HG02852 (cell line): Measurements from ENCODE around the gene SCN3B.

ENCODE experiments used
- ATAC-seq: cut with Tn5 transposase; IDR thresholded peaks from one replicate; pipeline ENCODE4 v1.9.1; 2021; ENCODE audit warnings: mild to moderate bottlenecking, moderate library complexity; ENCODE audit not compliant: unreplicated experiment

SCN3B gene, protein sequence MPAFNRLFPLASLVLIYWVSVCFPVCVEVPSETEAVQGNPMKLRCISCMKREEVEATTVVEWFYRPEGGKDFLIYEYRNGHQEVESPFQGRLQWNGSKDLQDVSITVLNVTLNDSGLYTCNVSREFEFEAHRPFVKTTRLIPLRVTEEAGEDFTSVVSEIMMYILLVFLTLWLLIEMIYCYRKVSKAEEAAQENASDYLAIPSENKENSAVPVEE

DNA sequence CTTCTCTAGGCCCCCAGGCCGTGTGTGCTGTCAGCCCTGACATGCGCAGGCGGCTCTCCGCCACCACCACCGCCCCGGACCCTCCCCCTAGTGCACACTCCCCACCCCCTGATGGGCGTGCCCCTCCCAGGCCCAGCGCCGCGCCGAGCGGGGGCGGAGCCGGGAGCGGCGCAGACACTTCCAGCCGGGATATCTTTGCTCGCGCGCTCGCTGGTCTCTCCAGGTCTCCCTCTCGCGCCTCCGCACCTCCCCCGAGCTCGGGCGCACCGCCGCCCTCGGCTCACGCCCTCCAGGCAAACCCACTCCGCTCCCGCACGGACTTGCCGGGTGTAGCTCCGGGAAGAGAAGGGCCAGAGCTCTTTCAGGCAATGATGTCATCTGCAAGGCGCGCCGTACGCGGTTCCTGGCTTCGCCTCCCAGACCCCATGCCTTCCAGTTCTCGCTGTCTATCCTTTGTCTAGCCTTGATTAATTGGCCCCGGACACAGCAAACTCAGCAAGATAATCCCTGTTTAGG lies at the start of gene SCN3B:
TSS of gene SCN3B (minus strand) at position 59 of the 516 bp plus-strand sequence. CDS start 823 bp downstream, outside the sequence.
- ATAC-seq = peak; percentile 67

- ATAC-seq = no peak
Measured at GRCh38 chr11:123702696-123703095, 48.3 kb upstream of the SCN3B start.

DNA sequence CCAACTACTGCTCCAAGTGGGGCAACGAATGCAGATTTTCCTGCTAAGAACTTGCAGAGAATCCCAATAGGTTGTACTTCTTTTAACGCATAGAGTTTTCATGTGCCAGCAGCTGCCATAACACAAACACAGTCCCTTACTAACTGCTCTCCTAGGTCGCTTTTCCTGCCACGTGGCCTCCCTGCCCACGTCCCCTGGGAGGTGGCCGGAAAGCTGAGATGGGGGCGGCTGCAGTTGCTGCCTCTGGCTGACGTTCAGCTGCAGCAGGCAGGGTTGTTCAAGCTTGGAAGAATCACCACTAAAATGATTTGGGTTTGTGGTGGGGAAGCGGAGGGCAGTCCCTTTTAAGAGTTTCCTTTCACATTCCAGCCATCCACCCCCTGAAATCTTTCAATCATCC lies 47.7 kb upstream of the SCN3B start:
- no peak for ATAC-seq

- no peak for ATAC-seq
Measured at GRCh38 chr11:123700772-123701171, 46.3 kb upstream of the SCN3B start.

GRCh38 chr11:123698546-123699127 lies 44.2 kb upstream of the SCN3B start:
- no peak for ATAC-seq

DNA sequence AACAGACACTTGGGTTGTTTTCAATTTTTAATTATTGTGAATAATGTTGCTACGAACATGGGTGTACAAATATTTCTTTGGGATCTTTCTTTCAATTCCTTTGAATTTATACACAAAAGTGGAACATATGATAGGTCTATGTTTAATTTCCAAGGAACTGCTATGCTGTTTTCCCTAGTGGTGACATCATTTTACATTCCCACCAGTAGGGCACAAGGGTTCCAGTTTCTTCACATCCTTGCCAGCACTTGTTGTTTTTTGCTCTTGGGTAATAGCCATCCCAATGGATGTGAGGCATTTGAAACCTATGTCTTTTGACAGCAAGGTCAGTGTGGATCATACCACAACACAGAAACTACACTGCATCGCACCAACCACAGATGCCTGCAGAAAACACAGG lies 41.8 kb upstream of the SCN3B start:
- ATAC-seq = no peak

DNA sequence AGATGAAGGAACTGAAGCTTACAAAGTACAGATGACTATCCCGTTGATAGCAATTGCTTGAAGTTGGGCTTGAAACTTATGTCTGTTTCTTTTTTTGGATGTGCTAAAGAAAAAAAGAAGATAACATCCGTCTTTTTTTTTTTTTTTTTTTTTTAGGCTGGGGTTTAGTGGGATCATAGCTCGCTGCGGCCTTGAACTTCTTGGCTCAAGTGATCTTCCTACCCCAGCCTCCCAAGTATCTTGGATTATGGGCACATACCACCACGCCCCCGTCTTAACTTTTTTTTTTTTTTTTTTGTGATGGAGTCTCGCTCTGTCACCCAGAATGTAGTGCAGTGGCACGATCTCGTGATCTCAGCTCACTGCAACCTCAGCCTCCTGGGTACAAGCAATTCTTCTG lies 40.8 kb upstream of the SCN3B start:
- no peak for ATAC-seq

DNA sequence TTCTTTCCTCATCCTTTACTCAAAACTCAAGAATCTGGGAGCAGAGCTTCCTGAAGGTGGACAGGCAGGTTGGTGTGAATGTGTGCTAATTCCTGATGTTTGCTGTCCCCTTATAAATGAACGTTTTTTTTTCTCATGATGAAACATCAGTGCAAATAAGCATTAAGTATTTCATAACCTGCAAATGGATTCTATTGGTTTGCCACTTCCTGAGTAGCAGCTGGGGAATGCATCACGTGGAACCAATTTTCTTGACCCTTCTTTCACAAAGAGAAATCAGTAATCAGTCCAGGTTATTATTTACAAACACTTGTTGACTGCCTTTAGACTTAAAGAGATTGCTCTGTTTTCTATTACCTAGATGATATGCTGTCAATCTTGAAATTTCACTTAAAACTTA lies 40.1 kb upstream of the SCN3B start:
- no peak for ATAC-seq

- no peak for ATAC-seq
Measured at GRCh38 chr11:123692961-123693360, 38.5 kb upstream of the SCN3B start.

GRCh38 chr11:123690485-123690884 lies 36.1 kb upstream of the SCN3B start:
- no peak for ATAC-seq

GRCh38 chr11:123684601-123685000 lies 30.2 kb upstream of the SCN3B start:
- ATAC-seq = no peak

- no peak for ATAC-seq
Measured at GRCh38 chr11:123683428-123684170, 29.2 kb upstream of the SCN3B start.

DNA sequence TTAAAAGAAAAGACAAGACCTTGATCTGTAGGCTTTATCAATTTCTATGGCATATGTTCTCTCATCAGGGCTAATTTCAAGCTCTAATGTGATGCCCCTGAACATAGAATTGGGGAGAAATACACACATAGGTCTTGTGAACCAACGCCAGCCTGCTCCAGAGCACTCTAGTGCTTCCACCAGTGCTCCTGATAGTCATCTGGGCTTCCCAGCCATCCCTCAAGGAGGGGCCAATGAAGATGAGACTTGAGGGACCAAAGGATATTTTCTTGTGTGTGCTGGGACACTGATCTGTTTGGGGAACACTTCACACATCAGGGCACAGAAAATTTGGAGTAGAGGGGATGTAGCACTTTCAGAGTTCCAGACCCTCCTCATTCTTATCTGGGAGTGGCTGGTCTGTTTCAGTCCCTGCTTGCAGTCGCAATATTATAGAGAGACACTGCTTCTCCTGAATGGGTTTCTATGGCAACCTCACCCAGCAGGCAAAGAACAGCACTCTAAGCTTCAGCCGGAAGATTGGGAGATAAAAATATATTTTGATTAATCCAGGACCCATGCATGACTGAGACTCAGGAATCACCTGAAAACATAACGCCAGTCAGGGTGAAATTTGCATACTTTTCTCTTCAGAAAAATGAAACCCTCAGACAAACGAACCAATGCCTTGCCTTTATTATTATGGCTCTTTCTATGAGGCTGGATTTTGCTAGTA lies 28.4 kb upstream of the SCN3B start:
- ATAC-seq = no peak

DNA sequence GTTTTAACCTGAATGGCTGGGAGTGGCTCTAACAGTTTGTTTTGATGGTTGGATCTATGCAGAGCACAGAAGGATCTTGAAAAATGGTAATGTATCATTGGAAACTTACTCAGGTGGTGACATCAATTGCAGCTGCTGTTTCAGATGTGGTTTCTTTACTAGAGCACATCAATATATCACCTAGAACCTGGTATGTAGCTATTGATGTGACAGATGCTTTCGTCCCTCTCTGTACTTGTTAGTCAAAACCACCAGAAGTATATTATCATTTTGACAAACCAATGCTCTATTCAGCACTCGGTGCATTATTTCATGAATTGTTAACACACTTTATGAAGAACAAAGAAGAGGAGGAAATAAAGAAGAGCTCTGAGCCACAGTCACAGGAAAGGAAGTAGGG lies 26.6 kb upstream of the SCN3B start:
- ATAC-seq = no peak

GRCh38 chr11:123678246-123678645 lies 23.8 kb upstream of the SCN3B start:
- ATAC-seq = no peak

- no peak for ATAC-seq
Measured at GRCh38 chr11:123677510-123677909, 23.1 kb upstream of the SCN3B start.

- no peak for ATAC-seq
Measured at GRCh38 chr11:123674297-123674696, 19.9 kb upstream of the SCN3B start.

DNA sequence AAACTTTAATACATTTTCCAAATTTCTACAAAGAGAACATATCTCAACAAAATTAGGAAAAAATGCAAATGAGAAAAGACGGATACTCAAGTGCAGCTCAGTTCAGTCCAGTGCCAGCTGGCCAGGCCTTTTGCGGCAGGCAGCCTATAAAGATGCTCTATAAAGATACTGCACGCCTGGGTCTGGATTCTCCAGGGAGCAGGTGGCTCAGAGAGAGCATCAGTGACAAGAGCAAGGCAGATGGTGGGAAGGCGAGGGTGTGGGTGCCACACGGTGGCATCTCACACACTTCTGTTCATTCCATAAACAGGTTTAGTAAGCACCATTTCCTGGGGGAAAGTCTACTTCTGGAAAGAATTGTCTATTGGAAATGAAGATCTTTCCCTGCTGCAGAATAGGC lies 18.1 kb upstream of the SCN3B start:
- ATAC-seq = no peak

DNA sequence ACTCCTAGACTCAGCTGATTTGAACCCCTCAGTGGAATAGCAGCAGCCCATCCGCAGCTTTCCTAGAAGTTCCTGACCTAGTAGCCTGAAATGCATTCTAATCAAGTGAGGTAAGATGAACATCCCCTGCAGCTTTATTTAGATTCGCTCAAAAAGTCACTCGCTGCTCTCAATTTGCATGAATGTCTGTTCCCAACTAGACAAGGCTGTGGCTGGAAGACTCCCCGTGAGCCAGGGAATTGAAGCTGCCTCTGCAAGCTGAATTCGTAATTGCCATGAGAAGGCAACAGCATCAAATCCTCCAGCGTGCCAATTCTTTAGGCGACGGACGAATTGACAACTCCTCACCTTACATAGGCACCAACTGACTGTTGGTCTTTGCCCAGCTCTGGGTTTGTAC lies 17.1 kb upstream of the SCN3B start:
- ATAC-seq = no peak

- ATAC-seq = no peak
Measured at GRCh38 chr11:123670081-123670480, 15.7 kb upstream of the SCN3B start.

- ATAC-seq = no peak
Measured at GRCh38 chr11:123665306-123665705, 10.9 kb upstream of the SCN3B start.
